Mucosa of gallbladder (tissue), 1 donor: ENCODE results near the gene TUBB8. TPM values are rescaled to one million over a fixed set of nuclear protein-coding genes. Genes with fewer than 3 reads are reported as not detected.
"Not testable (repeated sequence)": the region's sequence is repeated elsewhere in the genome, so short reads cannot be mapped to it uniquely, and the experiment has no call there.

Experiments used
- DNase-seq: peaks from one replicate; pipeline ENCODE4 v3.0.0-alpha.2; 2020; ENCODE audit warnings: low spot score
- total RNA-seq: library from RNA; stranded (reverse); gene quantifications from one replicate; pipeline ENCODE4 v1.2.1, GENCODE V29; 2021
- donor health status: DM: no; HTN: no; CAD: no.

Gene TUBB8
- not detected for total RNA-seq

DNA sequence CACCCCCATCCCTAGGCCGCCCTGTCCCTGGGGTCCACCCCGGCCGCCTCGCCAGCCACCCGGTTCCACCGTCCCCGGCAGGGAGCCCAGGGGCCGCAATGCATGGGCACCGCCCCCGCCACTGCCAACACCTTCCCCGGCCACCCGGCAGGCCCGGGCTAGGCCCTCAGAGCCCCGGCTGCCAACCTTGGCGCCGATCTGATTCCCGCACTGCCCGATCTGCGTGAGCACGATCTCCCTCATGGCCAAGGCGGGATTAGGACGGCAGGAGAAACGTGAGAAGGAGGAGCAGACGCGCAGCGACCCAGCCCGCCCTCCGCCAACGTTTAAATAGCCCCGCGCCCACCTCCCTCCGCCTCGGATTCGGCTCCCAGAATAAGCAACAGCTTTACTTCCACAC lies at the start of gene TUBB8:
TUBB8 (minus strand) TSS at position 301 of the 400 bp plus-strand sequence; CDS start at position 243, 58 bp downstream.
- no peak for DNase-seq

DNA sequence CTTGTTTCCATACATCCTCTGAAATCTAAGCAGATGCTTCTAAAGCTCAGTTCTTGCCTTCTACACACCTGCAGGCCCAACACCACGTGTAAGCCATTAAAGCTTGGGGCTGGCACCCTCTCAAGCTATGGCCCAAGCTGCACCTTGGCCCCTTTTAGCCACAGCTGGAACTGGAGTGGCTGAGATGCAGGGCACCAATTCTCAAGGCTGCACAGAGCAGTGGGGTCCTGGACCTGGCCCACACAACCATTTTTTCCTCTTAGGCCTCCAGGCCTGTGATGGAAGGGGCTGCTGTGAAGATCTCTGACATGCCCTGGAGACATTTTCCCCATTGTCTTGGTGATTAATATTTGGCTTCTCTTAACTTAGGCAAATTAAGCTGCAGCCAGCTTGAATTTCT lies 47.4 kb upstream of the TUBB8 start:
- DNase-seq: no peak

GRCh38 chr10:95356-96115 lies 46.4 kb upstream of the TUBB8 start:
- DNase-seq: no peak

GRCh38 chr10:94613-95012 lies 45.5 kb upstream of the TUBB8 start:
- DNase-seq: no peak

- no peak for DNase-seq
Observed at GRCh38 chr10:92846-93245, 43.8 kb upstream of the TUBB8 start.

GRCh38 chr10:92153-92552 lies 43.1 kb upstream of the TUBB8 start:
- DNase-seq: no peak

DNA sequence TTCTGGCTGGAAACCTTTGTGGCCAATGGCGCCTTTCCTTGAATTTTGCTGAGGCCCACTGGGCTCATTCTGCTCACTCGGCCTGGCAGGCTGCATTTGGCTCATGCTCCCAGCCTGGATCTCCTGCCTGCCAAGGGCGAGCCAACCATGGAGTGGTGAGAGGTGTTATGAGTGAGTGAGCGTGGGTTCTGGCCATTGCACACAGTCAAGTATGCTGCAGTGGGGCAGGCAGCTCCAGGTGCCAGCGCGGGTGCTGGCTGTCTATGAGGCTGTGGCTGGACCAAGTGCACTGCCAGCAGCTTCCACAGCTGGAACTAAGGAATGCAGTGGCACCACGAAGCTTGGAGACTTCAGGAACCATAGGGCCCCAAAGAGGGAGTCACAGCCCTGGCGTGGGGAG lies 42.2 kb upstream of the TUBB8 start:
- DNase-seq: no peak

GRCh38 chr10:90161-90560 lies 41.1 kb upstream of the TUBB8 start:
- no peak for DNase-seq

DNA sequence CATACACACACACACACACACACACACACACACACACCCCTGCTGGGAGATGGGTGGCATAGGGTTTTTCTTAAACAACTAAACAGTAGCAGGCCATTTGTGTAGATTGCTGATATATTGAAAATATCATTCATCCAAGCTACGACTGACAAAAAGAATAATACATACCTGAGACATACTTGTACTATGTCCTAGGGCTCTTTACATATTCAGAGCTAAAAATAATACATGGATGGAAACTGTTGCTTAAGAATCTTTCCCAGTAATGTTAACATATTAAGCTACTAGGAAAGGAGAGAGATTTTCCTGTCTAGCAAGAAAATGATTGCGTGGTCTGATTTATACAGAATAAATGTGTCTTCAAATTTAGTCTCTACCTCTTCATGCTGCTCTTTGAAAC lies 40.2 kb upstream of the TUBB8 start:
- DNase-seq: no peak

DNA sequence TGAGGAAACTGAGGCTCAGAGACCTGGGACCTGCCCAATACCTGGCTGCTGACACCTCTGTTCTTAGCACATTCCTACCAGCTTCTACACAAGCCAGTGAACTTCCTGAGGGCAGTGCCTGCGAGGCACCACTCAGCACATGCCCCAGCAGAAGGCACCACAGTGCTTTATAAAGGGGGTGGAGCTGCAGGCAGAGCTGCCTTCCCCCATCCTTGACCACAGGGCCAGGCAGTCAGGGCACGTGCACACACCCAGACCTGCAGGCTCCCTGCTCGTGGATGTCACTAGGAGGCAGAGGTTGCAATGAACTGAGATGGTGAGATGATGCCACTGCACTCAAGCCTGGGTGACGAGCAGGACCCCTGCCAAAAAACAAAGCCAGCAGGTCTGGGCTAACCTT lies 39.2 kb upstream of the TUBB8 start:
- no peak for DNase-seq

- no peak for DNase-seq
Observed at GRCh38 chr10:87177-88080, 38.3 kb upstream of the TUBB8 start.

GRCh38 chr10:86031-86430 lies 36.9 kb upstream of the TUBB8 start:
- DNase-seq: no peak

- no peak for DNase-seq
Observed at GRCh38 chr10:85044-85443, 35.9 kb upstream of the TUBB8 start.

GRCh38 chr10:83930-84530 lies 34.9 kb upstream of the TUBB8 start:
- no peak for DNase-seq

DNA sequence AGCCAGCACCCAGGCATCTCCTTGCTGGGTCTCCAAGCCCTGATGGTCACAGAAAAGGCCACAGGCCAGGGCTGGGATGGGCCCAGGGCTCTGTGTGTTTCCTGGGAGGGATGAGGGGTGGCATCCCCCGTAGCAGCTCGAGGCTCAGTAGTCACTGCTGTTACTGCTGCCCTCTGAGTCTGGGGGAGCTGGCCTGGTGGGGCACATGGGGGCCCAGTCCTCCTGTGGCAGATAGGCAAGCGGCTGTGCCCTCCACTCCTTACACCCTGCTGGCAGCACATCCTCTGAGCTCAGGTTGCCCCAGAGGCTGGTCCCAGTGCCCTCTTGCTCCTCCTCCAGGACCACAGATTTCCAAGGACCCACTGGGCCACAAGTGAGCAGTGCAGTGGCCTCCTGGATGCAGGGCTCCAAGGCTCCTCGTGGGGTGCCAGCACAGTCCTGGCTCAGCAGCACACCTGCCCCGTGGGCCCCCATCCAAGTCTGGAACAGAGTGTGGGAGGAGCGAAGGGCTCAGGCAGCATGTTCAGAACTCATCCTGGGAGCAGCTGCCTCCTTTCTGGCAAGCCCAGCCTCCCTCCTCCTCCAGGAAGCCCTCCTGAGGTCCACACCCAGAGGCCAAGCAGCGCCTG lies 31.5 kb upstream of the TUBB8 start:
- DNase-seq: no peak

- no peak for DNase-seq
Observed at GRCh38 chr10:79532-80215, 30.6 kb upstream of the TUBB8 start.

DNA sequence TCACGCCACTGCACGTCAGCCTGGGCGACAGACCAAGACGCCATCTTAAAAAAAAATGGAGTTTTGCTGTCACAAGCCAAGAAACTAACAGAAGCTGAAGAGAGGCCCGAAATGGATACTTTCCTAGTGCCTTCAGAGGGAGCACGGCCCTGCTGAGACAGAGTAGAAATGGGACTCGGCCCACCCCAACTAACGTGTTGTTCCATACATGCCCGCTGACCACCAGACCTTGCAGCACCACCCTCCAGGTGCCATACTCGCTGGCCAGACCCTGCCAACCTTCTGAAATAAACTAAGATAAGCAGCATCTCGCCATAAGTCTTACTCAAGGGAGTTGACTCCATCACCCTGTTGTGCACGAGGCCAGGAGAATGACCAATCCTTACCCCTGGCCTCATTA lies 29.5 kb upstream of the TUBB8 start:
- DNase-seq: no peak

DNA sequence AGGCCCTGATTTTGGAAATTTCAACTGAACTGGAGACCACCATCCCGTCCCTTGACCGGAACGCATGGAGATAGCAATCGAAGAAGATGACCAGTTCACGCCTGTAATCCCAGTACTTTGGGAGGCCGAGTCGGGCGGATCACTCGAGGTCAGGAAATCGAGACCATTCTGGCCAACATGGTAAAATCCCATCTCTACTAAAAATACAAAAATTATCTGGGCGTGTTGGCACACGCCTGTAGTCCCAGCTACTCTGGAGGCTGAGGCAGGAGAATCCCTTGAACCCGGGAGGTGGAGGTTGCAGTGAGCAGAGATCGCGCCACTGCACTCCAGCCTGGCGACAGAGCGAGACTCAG lies 25.1 kb upstream of the TUBB8 start:
- DNase-seq: not testable (repeated sequence)

DNA sequence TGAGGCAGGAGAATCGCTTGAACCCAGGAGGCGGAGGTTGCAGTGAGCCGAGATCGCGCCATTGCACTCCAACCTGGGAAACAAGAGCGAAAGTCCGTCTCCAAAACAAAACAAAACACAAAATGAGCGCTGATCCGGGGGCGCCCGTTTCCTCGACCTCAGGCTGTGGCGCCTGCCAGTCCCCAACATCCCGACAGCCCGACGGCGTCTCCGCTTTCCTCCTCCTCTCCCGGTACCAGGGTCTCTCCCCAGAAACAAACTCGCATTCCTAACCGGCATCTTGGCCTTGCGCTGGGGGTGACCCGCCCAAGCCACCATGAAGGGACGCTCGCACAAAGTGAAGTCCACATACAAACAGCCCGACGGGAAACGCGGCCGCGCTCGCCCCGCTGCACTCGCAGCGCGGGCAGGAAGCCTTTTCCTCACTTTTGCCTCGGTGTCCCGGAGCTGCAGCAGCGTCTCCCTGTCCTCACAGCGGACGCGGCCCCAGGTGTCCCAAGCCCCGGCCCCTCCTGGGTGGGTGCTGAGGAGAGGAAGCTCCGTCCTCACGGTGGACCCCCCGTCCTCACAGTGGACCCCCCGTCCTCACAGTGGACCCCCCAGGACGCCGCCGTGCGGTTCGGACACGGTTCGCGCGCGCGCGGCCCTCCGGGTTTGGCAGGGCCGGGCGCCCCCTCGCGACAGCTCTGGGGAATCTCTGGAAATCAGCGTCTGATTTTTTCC lies 24.6 kb upstream of the TUBB8 start:
- not testable (repeated sequence) for DNase-seq

- not testable (repeated sequence) for DNase-seq
Observed at GRCh38 chr10:68156-68555, 19.1 kb upstream of the TUBB8 start.

- DNase-seq: not testable (repeated sequence)
Observed at GRCh38 chr10:49926-50325, 830 bp upstream of the TUBB8 start.
